ENCODE measurements around the gene MDGA2.
"Not testable (repeated sequence)": the region's sequence is repeated elsewhere in the genome, so short reads cannot be mapped to it uniquely, and the experiment has no call there.

The MDGA2 gene

DNA sequence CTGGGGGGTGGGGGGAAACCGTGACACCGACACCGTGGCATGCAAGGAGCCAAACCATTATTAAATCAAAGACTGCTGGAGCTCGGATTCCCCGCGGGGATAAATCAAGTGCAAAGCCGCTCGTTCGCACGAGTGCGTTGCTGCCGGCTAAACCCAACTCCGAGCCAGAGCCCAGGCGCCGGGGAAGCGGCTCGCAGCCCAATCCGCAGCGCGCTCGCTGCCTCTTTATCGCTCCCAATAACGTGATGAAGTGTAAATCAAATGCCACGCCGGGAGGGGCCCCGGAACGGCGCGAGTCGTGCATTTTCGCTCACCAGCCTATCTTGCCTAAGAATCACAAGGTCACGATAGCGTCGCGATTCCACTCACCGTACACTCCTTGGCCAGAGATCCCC lies 1.3 kb downstream of the MDGA2 start:
- no peak for TF ChIP-seq POLR2AphosphoS5 (IDR thresholded peaks at IDR 0.05; ENCODE audit: low read depth, low read length)
- no peak for TF ChIP-seq POLR2A (IDR thresholded peaks at IDR 0.05; ENCODE audit: low read depth, low read length)
- no peak for TF ChIP-seq TAF1 (IDR thresholded peaks at IDR 0.05; ENCODE audit: borderline replicate concordance, low read depth, low read length)
- FAIRE-seq (no peak), DNase-seq (ENCODE audit: insufficient read length) (no peak)

DNA sequence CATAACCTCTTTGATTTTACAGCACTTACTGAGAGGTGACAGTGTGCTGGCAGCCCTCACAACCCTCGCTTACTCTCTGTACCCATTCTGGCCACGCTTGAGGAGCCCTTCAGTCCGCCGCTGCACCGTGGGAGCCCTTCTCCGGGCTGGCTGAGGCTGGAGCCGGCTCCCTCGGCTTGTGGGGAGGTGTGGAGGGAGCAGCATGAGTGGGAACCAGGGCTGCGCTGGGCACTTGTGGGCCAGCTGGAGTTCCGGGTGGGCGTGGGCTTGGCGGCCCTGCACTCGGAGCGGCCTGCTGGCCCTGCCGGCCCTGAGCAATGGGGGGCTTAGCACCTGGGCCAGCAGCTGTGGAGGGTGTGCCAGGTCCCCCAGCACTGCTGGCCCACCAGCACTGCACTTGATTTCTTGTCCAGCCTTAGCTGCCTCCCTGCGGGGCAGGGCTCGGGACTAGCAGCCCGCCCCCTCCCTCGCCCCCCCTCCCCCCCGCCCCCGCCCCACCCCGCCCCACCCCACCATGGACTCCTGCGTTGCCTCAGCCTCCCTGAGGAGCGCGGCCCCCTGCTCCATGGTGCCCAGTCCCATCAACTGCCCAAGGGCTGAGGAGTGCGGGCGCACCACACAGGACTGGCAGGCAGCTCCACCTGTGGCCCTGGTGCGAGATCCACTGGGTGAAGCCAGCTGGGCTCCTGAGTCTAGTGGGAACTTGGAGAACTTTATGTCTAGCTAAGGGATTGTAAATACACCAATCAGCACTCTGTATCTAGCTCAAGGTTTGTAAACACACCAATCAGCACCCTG lies 9.9 kb downstream of the MDGA2 start:
- no peak for FAIRE-seq
- no peak for DNase-seq (ENCODE audit: insufficient read length)
- TF ChIP-seq TAF1 (IDR thresholded peaks at IDR 0.05; ENCODE audit: borderline replicate concordance, low read depth, low read length) (no peak), POLR2A (IDR thresholded peaks at IDR 0.05; ENCODE audit: low read depth, low read length) (no peak), POLR2AphosphoS5 (IDR thresholded peaks at IDR 0.05; ENCODE audit: low read depth, low read length) (no peak)

DNA sequence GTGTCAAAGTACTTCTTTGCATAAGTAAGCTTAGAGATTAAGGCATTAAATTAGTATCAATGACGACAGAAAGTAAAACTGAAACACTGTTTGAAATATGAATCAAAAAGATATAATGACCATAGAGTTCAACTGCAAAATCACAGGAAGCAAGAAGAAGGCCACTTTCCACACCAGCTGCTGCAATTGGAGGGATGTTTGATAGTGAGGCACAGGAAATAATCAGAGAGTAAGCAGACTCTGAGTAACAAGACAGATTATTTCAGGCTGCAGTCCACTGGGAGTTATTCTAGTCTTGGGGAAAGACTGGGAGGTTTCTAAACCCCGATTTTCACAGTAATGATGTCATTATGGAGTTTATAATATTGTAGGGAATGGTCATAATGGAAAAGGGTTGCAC lies 12.9 kb downstream of the MDGA2 start:
- no peak for DNase-seq (ENCODE audit: insufficient read length)
- FAIRE-seq: no peak
- TF ChIP-seq POLR2AphosphoS5 (IDR thresholded peaks at IDR 0.05; ENCODE audit: low read depth, low read length) (no peak), TAF1 (IDR thresholded peaks at IDR 0.05; ENCODE audit: borderline replicate concordance, low read depth, low read length) (no peak), POLR2A (IDR thresholded peaks at IDR 0.05; ENCODE audit: low read depth, low read length) (no peak)

DNA sequence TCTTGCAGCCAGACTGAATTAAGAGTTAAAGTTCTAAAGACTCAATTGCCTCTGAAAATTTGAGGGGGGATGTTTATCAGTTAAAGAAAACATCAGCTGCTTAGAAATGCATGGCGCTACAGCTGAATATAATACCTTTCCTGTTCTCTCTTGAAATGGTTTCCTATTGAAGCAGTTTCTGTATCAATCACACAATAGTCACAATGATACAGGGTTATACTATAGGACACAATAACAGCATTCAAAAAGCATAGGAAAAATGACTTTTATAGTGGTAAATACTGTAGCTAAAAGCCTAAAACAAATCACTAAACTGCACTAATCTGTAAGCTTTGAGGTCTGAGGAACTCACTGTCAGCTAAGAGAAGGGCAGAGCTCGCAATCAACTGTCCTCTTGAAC lies 15.2 kb downstream of the MDGA2 start:
- no peak for FAIRE-seq
- TF ChIP-seq POLR2AphosphoS5 (IDR thresholded peaks at IDR 0.05; ENCODE audit: low read depth, low read length) (no peak), TAF1 (IDR thresholded peaks at IDR 0.05; ENCODE audit: borderline replicate concordance, low read depth, low read length) (no peak), POLR2A (IDR thresholded peaks at IDR 0.05; ENCODE audit: low read depth, low read length) (no peak)
- DNase-seq (ENCODE audit: insufficient read length): no peak

DNA sequence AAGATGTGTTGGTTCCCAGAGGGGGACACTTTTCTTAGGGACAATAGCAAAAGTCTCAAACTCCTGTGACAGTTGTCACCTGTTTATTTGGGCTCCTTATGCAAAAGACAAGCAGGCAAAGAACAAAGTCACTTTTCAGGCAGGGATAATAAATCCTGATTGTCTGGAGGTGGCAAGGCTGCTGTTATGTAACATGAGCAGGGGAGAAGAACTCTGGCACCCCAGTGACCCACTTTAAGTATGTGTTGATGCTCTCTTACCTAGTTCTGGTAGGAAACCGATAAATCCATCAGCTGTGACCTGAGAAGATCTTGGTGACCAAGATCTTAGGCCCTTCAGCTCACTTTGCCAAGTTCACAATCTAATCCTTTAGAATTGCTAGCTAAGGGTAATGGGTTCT lies 17.4 kb downstream of the MDGA2 start:
- DNase-seq (ENCODE audit: insufficient read length) (no peak), FAIRE-seq (no peak)
- no peak for TF ChIP-seq POLR2A (IDR thresholded peaks at IDR 0.05; ENCODE audit: low read depth, low read length)
- TF ChIP-seq POLR2AphosphoS5 (IDR thresholded peaks at IDR 0.05; ENCODE audit: low read depth, low read length): no peak
- TF ChIP-seq TAF1 (IDR thresholded peaks at IDR 0.05; ENCODE audit: borderline replicate concordance, low read depth, low read length): no peak

DNA sequence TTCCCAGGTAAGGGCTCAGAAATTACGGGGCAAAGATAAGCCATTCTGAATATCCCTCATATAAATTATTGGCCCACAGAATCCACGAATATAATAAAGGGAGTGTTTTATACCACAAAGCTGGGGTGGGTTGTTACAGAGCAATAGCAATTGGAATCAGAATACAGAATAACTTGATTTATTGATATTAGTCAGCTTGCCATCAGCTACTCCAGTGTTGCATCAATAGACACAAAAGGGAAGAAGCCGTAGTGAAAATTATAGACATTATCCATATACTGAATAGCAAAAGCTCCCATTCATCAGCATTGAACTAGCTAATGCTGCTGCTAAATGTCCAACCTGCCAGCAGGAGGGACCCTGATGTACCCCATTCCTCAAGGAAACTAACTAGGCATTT lies 18.3 kb downstream of the MDGA2 start:
- TF ChIP-seq TAF1 (IDR thresholded peaks at IDR 0.05; ENCODE audit: borderline replicate concordance, low read depth, low read length) (no peak), POLR2A (IDR thresholded peaks at IDR 0.05; ENCODE audit: low read depth, low read length) (no peak), POLR2AphosphoS5 (IDR thresholded peaks at IDR 0.05; ENCODE audit: low read depth, low read length) (no peak)

DNA sequence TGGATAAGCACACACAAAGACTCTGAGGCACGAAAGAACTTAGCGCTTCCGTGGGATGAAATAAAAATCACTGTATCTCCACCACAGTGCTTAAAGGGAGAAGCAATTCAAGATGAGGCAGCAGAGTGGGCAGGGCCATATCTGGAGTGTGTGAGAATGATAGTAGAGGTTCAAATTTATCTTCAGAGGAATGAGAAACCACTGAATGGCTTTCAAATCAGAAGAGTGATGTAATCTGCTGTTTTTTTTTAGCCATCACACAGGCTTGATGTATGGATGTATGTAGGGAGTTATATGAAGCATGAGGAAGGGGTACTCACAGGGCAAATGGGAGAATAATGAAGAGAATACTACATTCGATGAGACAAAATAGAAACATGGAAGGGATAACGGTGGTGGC lies 24.1 kb downstream of the MDGA2 start:
- no peak for DNase-seq (ENCODE audit: insufficient read length)
- TF ChIP-seq POLR2A (IDR thresholded peaks at IDR 0.05; ENCODE audit: low read depth, low read length) (no peak), POLR2AphosphoS5 (IDR thresholded peaks at IDR 0.05; ENCODE audit: low read depth, low read length) (no peak), TAF1 (IDR thresholded peaks at IDR 0.05; ENCODE audit: borderline replicate concordance, low read depth, low read length) (no peak)
- no peak for FAIRE-seq

More for the DNA sequence above, 18.3 kb downstream of the MDGA2 start:
- DNase-seq (ENCODE audit: insufficient read length): no peak
- no peak for FAIRE-seq

DNA sequence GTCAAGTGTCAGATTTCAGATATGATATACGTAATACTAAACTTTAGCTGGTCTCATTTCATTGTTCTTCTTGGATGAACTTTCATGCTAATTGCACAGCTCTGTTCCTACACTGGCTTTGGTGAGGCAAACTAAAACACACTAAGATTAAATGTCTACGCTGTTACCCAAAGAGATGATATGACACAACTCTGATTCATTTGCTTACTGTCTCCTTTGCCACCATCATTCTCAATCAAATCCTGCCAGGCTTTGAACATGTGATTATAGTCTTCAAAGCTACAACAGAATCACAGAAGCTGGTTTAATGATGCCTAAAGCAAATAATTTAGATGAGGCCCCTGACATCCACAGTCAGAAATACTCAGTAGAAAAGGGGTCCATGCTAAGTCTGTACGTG lies 37.7 kb downstream of the MDGA2 start:
- FAIRE-seq (no peak), DNase-seq (ENCODE audit: insufficient read length) (no peak)
- TF ChIP-seq TAF1 (IDR thresholded peaks at IDR 0.05; ENCODE audit: borderline replicate concordance, low read depth, low read length) (no peak), POLR2AphosphoS5 (IDR thresholded peaks at IDR 0.05; ENCODE audit: low read depth, low read length) (no peak), POLR2A (IDR thresholded peaks at IDR 0.05; ENCODE audit: low read depth, low read length) (no peak)

DNA sequence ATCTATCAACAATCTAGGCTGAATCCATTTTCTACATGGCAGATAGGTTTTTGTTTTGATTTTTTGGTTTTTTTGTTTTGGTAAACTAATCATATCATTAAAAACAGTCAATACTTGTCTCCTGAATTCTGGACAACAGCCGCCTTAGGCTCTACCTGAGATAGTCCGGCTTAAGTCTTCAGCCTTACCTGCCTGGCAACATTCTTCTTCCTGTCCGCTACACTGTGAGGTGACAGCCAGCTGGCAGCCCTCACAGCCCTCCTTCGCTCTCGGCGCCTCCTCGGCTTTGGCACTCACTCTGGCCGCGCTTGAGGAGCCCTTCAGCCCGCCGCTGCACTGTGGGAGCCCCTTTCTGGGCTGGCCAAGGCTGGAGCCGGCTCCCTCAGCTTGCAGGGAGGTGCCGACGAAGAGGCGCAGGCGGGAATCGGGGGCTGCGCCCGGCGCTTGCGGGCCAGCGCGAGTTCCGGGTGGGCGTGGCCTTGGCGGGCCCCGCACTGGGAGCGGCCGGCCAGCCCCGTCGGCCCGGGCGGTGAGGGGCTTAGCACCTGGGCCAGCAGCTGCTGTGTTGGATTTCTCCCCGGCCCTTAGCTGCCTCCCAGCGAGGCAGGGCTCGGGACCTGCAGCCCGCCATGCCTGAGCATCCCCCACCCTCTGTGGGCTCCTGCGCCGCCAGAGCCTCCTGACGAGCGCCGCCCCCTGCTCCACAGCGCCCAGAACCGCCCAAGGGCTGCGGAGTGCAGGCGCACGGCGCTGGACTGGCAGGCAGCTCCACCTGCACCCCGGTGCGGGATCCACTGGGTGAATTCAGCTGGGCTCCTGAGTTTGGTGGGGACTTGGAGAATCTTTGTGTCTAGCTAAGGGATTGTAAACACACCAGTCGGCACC lies 49.0 kb downstream of the MDGA2 start:
- no peak for TF ChIP-seq TAF1 (IDR thresholded peaks at IDR 0.05; ENCODE audit: borderline replicate concordance, low read depth, low read length)
- no peak for TF ChIP-seq POLR2A (IDR thresholded peaks at IDR 0.05; ENCODE audit: low read depth, low read length)
- no peak for TF ChIP-seq POLR2AphosphoS5 (IDR thresholded peaks at IDR 0.05; ENCODE audit: low read depth, low read length)
- no peak for DNase-seq (ENCODE audit: insufficient read length)
- no peak for FAIRE-seq

DNA sequence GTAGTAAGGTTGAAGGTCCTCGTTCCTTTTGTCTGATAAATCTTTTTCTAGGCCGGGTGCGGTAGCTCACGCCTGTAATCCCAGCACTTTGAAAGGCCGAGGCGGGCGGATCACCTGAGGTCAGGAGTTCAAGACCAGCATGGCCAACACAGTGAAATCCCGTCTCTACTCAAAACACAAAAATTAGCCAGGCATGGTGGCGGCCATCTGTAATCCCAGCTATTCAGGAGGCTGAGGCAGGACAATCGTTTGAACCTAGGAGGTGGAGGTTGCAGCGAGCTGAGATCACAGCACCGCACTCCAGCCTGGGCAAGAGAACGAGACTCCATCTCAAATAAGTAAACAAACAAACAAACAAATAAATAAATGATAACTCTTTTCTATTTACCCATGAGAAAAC lies 51.3 kb downstream of the MDGA2 start:
- not testable (repeated sequence) for DNase-seq (ENCODE audit: insufficient read length); FAIRE-seq

DNA sequence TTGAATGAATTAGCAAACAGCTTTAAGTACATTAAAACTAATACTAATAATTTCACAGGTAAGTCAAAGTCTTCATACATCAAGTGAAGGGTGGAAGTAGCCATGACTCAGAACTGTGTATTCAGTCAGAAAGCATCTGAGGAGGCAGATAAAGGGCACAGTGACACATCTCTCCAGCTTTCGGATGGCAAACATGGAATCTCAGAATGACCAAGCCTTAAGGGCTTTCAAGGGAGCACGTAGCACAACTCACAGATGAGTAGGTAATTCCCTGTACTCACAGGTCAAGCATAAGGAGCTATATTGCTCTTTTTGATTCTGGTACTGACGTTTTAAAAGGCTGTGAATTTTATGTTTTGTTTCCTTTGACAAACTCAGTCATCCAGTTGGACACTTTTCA lies 56.0 kb downstream of the MDGA2 start:
- DNase-seq (ENCODE audit: insufficient read length): no peak
- no peak for TF ChIP-seq POLR2A (IDR thresholded peaks at IDR 0.05; ENCODE audit: low read depth, low read length)
- no peak for TF ChIP-seq POLR2AphosphoS5 (IDR thresholded peaks at IDR 0.05; ENCODE audit: low read depth, low read length)
- no peak for TF ChIP-seq TAF1 (IDR thresholded peaks at IDR 0.05; ENCODE audit: borderline replicate concordance, low read depth, low read length)
- no peak for FAIRE-seq

DNA sequence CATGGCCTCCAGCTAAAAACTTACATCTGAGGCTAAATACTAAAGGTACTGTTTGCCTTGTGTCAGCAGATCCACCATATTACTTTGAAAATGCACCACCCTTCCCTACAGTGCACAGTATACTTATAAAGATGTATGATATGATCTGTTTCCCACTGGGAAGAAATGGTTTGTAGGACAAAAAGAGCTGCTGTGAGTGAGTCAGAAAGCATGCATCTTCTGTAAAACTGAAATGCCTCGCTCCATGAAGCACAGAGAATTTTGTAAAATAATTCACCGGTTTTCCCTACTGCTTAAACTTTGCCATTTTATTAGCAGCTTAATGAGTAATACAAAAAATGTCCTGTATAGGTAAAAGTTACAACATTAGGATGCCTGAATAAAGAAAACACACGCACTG lies 68.8 kb downstream of the MDGA2 start:
- FAIRE-seq: no peak
- TF ChIP-seq POLR2A (IDR thresholded peaks at IDR 0.05; ENCODE audit: low read depth, low read length): no peak
- TF ChIP-seq POLR2AphosphoS5 (IDR thresholded peaks at IDR 0.05; ENCODE audit: low read depth, low read length): no peak
- TF ChIP-seq TAF1 (IDR thresholded peaks at IDR 0.05; ENCODE audit: borderline replicate concordance, low read depth, low read length): no peak
- no peak for DNase-seq (ENCODE audit: insufficient read length)
